ENCODE results near the gene GLI2.

The GLI2 gene

GRCh38 chr2:120737340-120738101 is 1.9 kb downstream of the GLI2 start:
- no peak for DNase-seq (ENCODE audit: low read depth)
- H3K4me3 ChIP-seq (ENCODE audit: low read length), result peak overlapping the region; percentile 81
- no peak for TF ChIP-seq CTCF (conservative IDR thresholded peaks at IDR 0.05; ENCODE audit: low read length)

- peak overlapping the region; percentile 81 for H3K4me3 ChIP-seq (ENCODE audit: low read length)
- no peak for TF ChIP-seq CTCF (conservative IDR thresholded peaks at IDR 0.05; ENCODE audit: low read length)
- no peak for DNase-seq (ENCODE audit: low read depth)
These were observed 2.4 kb downstream of the GLI2 start for GRCh38 chr2:120738117-120738516.

GRCh38 chr2:120738786-120739437 is 3.2 kb downstream of the GLI2 start:
- no peak overlapping the region for H3K4me3 ChIP-seq (ENCODE audit: low read length)
- no peak for DNase-seq (ENCODE audit: low read depth)
- no peak for TF ChIP-seq CTCF (conservative IDR thresholded peaks at IDR 0.05; ENCODE audit: low read length)

GRCh38 chr2:120739438-120740090 is 3.9 kb downstream of the GLI2 start:
- TF ChIP-seq CTCF (conservative IDR thresholded peaks at IDR 0.05; ENCODE audit: low read length), result no peak
- DNase-seq (ENCODE audit: low read depth), result no peak
- H3K4me3 ChIP-seq (ENCODE audit: low read length), result no peak overlapping the region

GRCh38 chr2:120740375-120740764 is 4.7 kb downstream of the GLI2 start:
- TF ChIP-seq CTCF (conservative IDR thresholded peaks at IDR 0.05; ENCODE audit: low read length), result no peak
- H3K4me3 ChIP-seq (ENCODE audit: low read length), result no peak overlapping the region
- DNase-seq (ENCODE audit: low read depth), result no peak

- H3K4me3 ChIP-seq (ENCODE audit: low read length), result peak overlapping the region; percentile 42
- DNase-seq (ENCODE audit: low read depth), result no peak
- TF ChIP-seq CTCF (conservative IDR thresholded peaks at IDR 0.05; ENCODE audit: low read length), result no peak
These were observed 5.3 kb downstream of the GLI2 start for GRCh38 chr2:120740765-120741524.
